SK-N-SH treated with all-trans-retinoic acid at 6 μM for 48 hours (cell line): Measurements from ENCODE around the gene RAD51B.

Source experiments
- ATAC-seq: fragments of 200-7000 bp; cut with Tn5 transposase; 3 replicates; pipeline ENCODE4 v1.9.1; 2020; ENCODE audit warnings: mild to moderate bottlenecking, moderate library complexity
- ARNTL ChIP-seq: fragments of 450-650 bp; formaldehyde crosslinking; IDR thresholded peaks from 2 replicates; pipeline ENCODE4 v1.5.0; 2020; ENCODE audit warnings: low read depth, mild to moderate bottlenecking, moderate library complexity, borderline replicate concordance
- BACH2 ChIP-seq: fragments of 250-450 bp; sonication (Bioruptor Pico); IDR thresholded peaks from 2 replicates; pipeline ENCODE4 v1.9.0; 2021; ENCODE audit warnings: mild to moderate bottlenecking, borderline replicate concordance
- CREB5 ChIP-seq: fragments of 250-450 bp; sonication (Bioruptor Pico); IDR thresholded peaks from 2 replicates; pipeline ENCODE4 v1.5.1; 2020; ENCODE audit warnings: low read depth, mild to moderate bottlenecking, moderate library complexity
- CSDC2 ChIP-seq: fragments of 250-450 bp; sonication (Bioruptor Pico); IDR thresholded peaks from 2 replicates; pipeline ENCODE4 v1.5.0; 2020; ENCODE audit warnings: mild to moderate bottlenecking, moderate library complexity
- CSRNP3 ChIP-seq: fragments of 250-450 bp; sonication (Bioruptor Pico); IDR thresholded peaks from 2 replicates; pipeline ENCODE4 v1.5.1; 2021; ENCODE audit warnings: mild to moderate bottlenecking, moderate library complexity
- ESRRG ChIP-seq: fragments of 250-450 bp; sonication (Bioruptor Pico); IDR thresholded peaks from 2 replicates; pipeline ENCODE4 v1.6.1; 2021; ENCODE audit warnings: mild to moderate bottlenecking
- GLIS3 ChIP-seq: fragments of 250-450 bp; sonication (Bioruptor Pico); IDR thresholded peaks from 2 replicates; pipeline ENCODE4 v1.5.0; 2020; ENCODE audit warnings: mild to moderate bottlenecking, moderate library complexity
- ISL1 ChIP-seq: fragments of 250-450 bp; sonication (Bioruptor Pico); IDR thresholded peaks from 2 replicates; pipeline ENCODE4 v2.1.2; 2022; ENCODE audit warnings: mild to moderate bottlenecking, moderate library complexity
- OSR1 ChIP-seq: fragments of 250-450 bp; sonication (Bioruptor Pico); IDR thresholded peaks from 2 replicates; pipeline ENCODE4 v1.8.0; 2022; ENCODE audit warnings: moderate library complexity, mild to moderate bottlenecking, inconsistent platforms
- PPARA ChIP-seq: fragments of 250-450 bp; sonication (Bioruptor Pico); IDR thresholded peaks from 2 replicates; pipeline ENCODE4 v1.5.0; 2020; ENCODE audit warnings: mild to moderate bottlenecking, borderline replicate concordance
- RARB ChIP-seq: fragments of 250-450 bp; sonication (Bioruptor Pico); IDR thresholded peaks from 2 replicates; pipeline ENCODE4 v1.8.0; 2021; ENCODE audit warnings: mild to moderate bottlenecking, moderate library complexity
- SNAI2 ChIP-seq: fragments of 250-450 bp; sonication (Bioruptor Pico); IDR thresholded peaks from 2 replicates; pipeline ENCODE4 v1.5.0; 2020; ENCODE audit warnings: mild to moderate bottlenecking, moderate library complexity
- TOX ChIP-seq: fragments of 250-450 bp; sonication (Bioruptor Pico); IDR thresholded peaks from 2 replicates; pipeline ENCODE4 v1.8.0; 2021; ENCODE audit warnings: mild to moderate bottlenecking, moderate library complexity, borderline replicate concordance
- ZC3H10 ChIP-seq: fragments of 250-450 bp; sonication (Bioruptor Pico); IDR thresholded peaks from 2 replicates; pipeline ENCODE4 v1.5.1; 2021; ENCODE audit warnings: mild to moderate bottlenecking, moderate library complexity
- ZFP3 ChIP-seq: fragments of 250-450 bp; sonication (Bioruptor Pico); IDR thresholded peaks from 2 replicates; pipeline ENCODE4 v1.5.0; 2020; ENCODE audit warnings: mild to moderate bottlenecking, moderate library complexity
- ZFP30 ChIP-seq: fragments of 450-650 bp; formaldehyde crosslinking; IDR thresholded peaks from 2 replicates; pipeline ENCODE4 v1.5.0; 2022; ENCODE audit warnings: mild to moderate bottlenecking, moderate library complexity
- ZNF565 ChIP-seq: fragments of 450-650 bp; formaldehyde crosslinking; conservative IDR thresholded peaks from 2 replicates; pipeline ENCODE4 v1.5.0; 2020; ENCODE audit warnings: low read depth, mild to moderate bottlenecking, moderate library complexity
- ZNF70 ChIP-seq: fragments of 450-650 bp; formaldehyde crosslinking; IDR thresholded peaks from 2 replicates; pipeline ENCODE4 v1.5.0; 2020; ENCODE audit warnings: mild to moderate bottlenecking, moderate library complexity
- TF ChIP-seq, protein P1 (sequence below): fragments of 250-450 bp; sonication (Bioruptor Pico); IDR thresholded peaks from 2 replicates; pipeline ENCODE4 v1.5.0; 2020; ENCODE audit warnings: mild to moderate bottlenecking, moderate library complexity
- TF ChIP-seq, protein P2 (sequence below): fragments of 250-450 bp; sonication (Bioruptor Pico); IDR thresholded peaks from 2 replicates; pipeline ENCODE4 v1.8.0; 2021; ENCODE audit warnings: low read depth, mild to moderate bottlenecking, moderate library complexity, borderline replicate concordance
- TF ChIP-seq, protein P3 (sequence below): fragments of 250-450 bp; sonication (Bioruptor Pico); IDR thresholded peaks from 2 replicates; pipeline ENCODE4 v1.8.0; 2020; ENCODE audit warnings: mild to moderate bottlenecking, moderate library complexity, borderline replicate concordance

The RAD51B gene

GRCh38 chr14:68377459-68377858 lies 557.9 kb downstream of the RAD51B start:
- ATAC-seq, result no peak
- TF ChIP-seq ESRRG (CRISPR knock-in tag), result no peak
- TF ChIP-seq GLIS3, result no peak
- TF ChIP-seq ISL1 (CRISPR knock-in tag), result no peak
- TF ChIP-seq ZFP30 (CRISPR knock-in tag), result no peak
- TF ChIP-seq ZC3H10 (CRISPR knock-in tag), result no peak
- TF ChIP-seq, protein P1, sequence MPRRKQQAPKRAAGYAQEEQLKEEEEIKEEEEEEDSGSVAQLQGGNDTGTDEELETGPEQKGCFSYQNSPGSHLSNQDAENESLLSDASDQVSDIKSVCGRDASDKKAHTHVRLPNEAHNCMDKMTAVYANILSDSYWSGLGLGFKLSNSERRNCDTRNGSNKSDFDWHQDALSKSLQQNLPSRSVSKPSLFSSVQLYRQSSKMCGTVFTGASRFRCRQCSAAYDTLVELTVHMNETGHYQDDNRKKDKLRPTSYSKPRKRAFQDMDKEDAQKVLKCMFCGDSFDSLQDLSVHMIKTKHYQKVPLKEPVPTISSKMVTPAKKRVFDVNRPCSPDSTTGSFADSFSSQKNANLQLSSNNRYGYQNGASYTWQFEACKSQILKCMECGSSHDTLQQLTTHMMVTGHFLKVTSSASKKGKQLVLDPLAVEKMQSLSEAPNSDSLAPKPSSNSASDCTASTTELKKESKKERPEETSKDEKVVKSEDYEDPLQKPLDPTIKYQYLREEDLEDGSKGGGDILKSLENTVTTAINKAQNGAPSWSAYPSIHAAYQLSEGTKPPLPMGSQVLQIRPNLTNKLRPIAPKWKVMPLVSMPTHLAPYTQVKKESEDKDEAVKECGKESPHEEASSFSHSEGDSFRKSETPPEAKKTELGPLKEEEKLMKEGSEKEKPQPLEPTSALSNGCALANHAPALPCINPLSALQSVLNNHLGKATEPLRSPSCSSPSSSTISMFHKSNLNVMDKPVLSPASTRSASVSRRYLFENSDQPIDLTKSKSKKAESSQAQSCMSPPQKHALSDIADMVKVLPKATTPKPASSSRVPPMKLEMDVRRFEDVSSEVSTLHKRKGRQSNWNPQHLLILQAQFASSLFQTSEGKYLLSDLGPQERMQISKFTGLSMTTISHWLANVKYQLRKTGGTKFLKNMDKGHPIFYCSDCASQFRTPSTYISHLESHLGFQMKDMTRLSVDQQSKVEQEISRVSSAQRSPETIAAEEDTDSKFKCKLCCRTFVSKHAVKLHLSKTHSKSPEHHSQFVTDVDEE (CRISPR knock-in tag), result no peak
- TF ChIP-seq PPARA (CRISPR knock-in tag), result no peak
- no peak for TF ChIP-seq CSDC2 (CRISPR knock-in tag)
- no peak for TF ChIP-seq CREB5
- TF ChIP-seq TOX (CRISPR knock-in tag), result no peak
- TF ChIP-seq BACH2 (CRISPR knock-in tag), result no peak

GRCh38 chr14:68379510-68380328 lies 560.1 kb downstream of the RAD51B start:
- no peak; the same call in 2 of the 3 replicates for ATAC-seq
- TF ChIP-seq TOX (CRISPR knock-in tag) (no peak), ZNF565 (no peak), ZC3H10 (CRISPR knock-in tag) (no peak), ISL1 (CRISPR knock-in tag) (no peak), CSRNP3 (CRISPR knock-in tag) (no peak), SNAI2 (no peak), BACH2 (CRISPR knock-in tag) (no peak), ESRRG (CRISPR knock-in tag) (no peak), OSR1 (CRISPR knock-in tag) (no peak), ZNF70 (CRISPR knock-in tag) (no peak), RARB (no peak), CREB5 (no peak), ARNTL (CRISPR knock-in tag) (no peak), CSDC2 (CRISPR knock-in tag) (no peak), ZFP3 (CRISPR knock-in tag) (no peak)
- TF ChIP-seq, protein P2, sequence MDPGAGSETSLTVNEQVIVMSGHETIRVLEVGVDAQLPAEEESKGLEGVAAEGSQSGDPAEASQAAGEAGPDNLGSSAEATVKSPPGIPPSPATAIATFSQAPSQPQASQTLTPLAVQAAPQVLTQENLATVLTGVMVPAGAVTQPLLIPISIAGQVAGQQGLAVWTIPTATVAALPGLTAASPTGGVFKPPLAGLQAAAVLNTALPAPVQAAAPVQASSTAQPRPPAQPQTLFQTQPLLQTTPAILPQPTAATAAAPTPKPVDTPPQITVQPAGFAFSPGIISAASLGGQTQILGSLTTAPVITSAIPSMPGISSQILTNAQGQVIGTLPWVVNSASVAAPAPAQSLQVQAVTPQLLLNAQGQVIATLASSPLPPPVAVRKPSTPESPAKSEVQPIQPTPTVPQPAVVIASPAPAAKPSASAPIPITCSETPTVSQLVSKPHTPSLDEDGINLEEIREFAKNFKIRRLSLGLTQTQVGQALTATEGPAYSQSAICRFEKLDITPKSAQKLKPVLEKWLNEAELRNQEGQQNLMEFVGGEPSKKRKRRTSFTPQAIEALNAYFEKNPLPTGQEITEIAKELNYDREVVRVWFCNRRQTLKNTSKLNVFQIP, result no peak
- TF ChIP-seq, protein P1 (CRISPR knock-in tag), result no peak
- TF ChIP-seq, protein P3, sequence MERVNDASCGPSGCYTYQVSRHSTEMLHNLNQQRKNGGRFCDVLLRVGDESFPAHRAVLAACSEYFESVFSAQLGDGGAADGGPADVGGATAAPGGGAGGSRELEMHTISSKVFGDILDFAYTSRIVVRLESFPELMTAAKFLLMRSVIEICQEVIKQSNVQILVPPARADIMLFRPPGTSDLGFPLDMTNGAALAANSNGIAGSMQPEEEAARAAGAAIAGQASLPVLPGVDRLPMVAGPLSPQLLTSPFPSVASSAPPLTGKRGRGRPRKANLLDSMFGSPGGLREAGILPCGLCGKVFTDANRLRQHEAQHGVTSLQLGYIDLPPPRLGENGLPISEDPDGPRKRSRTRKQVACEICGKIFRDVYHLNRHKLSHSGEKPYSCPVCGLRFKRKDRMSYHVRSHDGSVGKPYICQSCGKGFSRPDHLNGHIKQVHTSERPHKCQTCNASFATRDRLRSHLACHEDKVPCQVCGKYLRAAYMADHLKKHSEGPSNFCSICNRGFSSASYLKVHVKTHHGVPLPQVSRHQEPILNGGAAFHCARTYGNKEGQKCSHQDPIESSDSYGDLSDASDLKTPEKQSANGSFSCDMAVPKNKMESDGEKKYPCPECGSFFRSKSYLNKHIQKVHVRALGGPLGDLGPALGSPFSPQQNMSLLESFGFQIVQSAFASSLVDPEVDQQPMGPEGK (CRISPR knock-in tag), result no peak
